HL-60/S4 treated with phorbol 12-myristate 13-acetate at 8.2 ng/mL for 4 days and 3 days (cell line): ENCODE results near the gene SLC44A2.

Experiments
- in situ Hi-C: fragments of 300-500 bp; cut with MboI; formaldehyde crosslinking; loops from 2 replicates; pipeline ENCODE4 v1.15.0; 2022; ENCODE audit warnings: low sequenced_read_pairs

The SLC44A2 gene

GRCh38 chr19:10679743-10680142 is 54.4 kb downstream of the SLC44A2 start:
- in situ Hi-C loops, result no loop called here

GRCh38 chr19:10680545-10681135 is 55.3 kb downstream of the SLC44A2 start:
- in situ Hi-C loops, result no loop called here

GRCh38 chr19:10681658-10682057 is 56.3 kb downstream of the SLC44A2 start:
- in situ Hi-C loops, result no loop called here

GRCh38 chr19:10682397-10683063 is 57.2 kb downstream of the SLC44A2 start:
- in situ Hi-C loops, result no loop called here

- in situ Hi-C loops, result no loop called here
These were observed 57.7 kb downstream of the SLC44A2 start for GRCh38 chr19:10683064-10683426.

- in situ Hi-C loops, result no loop called here
These were observed 58.2 kb downstream of the SLC44A2 start for GRCh38 chr19:10683582-10683981.

- in situ Hi-C loops, result no loop called here
These were observed 59.9 kb downstream of the SLC44A2 start for GRCh38 chr19:10685210-10685609.

- in situ Hi-C loops, result no loop called here
These were observed 60.8 kb downstream of the SLC44A2 start for GRCh38 chr19:10686193-10686592.

- in situ Hi-C loops, result no loop called here
These were observed 61.5 kb downstream of the SLC44A2 start for GRCh38 chr19:10686661-10687517.

- in situ Hi-C loops, result no loop called here
These were observed 62.4 kb downstream of the SLC44A2 start for GRCh38 chr19:10687518-10688288.

- in situ Hi-C loops, result no loop called here
These were observed 63.4 kb downstream of the SLC44A2 start for GRCh38 chr19:10688545-10689280.

- in situ Hi-C loops, result no loop called here
These were observed 65.0 kb downstream of the SLC44A2 start for GRCh38 chr19:10690341-10690781.

- in situ Hi-C loops, result no loop called here
These were observed 66.0 kb downstream of the SLC44A2 start for GRCh38 chr19:10691178-10691881.

GRCh38 chr19:10691883-10692282 is 66.5 kb downstream of the SLC44A2 start:
- in situ Hi-C loops, result no loop called here

GRCh38 chr19:10692673-10693264 is 67.4 kb downstream of the SLC44A2 start:
- in situ Hi-C loops, result no loop called here
